ENCODE results near the gene DLST.

- no peak for TF ChIP-seq CTCF (conservative IDR thresholded peaks at IDR 0.05; ENCODE audit: low read length)
- TF ChIP-seq EZH2phosphoT487 (IDR thresholded peaks at IDR 0.05; ENCODE audit: borderline replicate concordance), result no peak
Observed at GRCh38 chr14:74861734-74862090, 20.0 kb upstream of the DLST start.

All from Loucy (cell line).